HCT116 (cell line): Measurements from ENCODE around the gene CA12. TPM values are rescaled to one million over a fixed set of nuclear protein-coding genes. Genes with fewer than 3 reads are reported as not detected.

Source experiments
- ATAC-seq: fragments of 200-7000 bp; cut with Tn5 transposase; 2 replicates; pipeline ENCODE4 v1.9.1; 2020; ENCODE audit warnings: mild to moderate bottlenecking, moderate library complexity
- BruUV-seq: library from RNA; stranded (reverse); fragments of 400-500 nt; replicated peaks from 2 replicates; lab custom pipeline; 2021; lab: Mats Ljungman, UMichigan
- CTCF ChIA-PET: fragments of 300-600 bp; sonication (Branson Sonifier 250); formaldehyde crosslinking; loops from one replicate; lab custom pipeline; 2021; ENCODE audit warnings: antibody characterized with exemption; lab: Charles Lee
- POLR2A ChIA-PET: fragments of 300-600, 350-600 bp; sonication (Branson Sonifier 250); formaldehyde crosslinking; loops from one replicate; lab custom pipeline; 2021; ENCODE audit warnings: antibody characterized with exemption; lab: Charles Lee
- RAD21 ChIA-PET, 2 experiments: fragments of 300-600 bp; sonication (Branson Sonifier 250); formaldehyde crosslinking; loops; one replicate each; lab custom pipeline; 2023; ENCODE audit warnings: low total read pairs in 2 of 2; ENCODE audit not compliant: uncharacterized antibody in 2 of 2, unreplicated experiment in 2 of 2, low non-redundant PET in 1 of 2; lab: Charles Lee
- DNase-seq: peaks from one replicate; pipeline ENCODE4 v3.0.0-alpha.2; 2010; ENCODE audit warnings: low read depth, low spot score
- H2AFZ ChIP-seq: fragments of 200-600 bp; shearing (Covaris generic), sonication (generic); 2 replicates; pipeline ENCODE4 v1.6.1; 2017; ENCODE audit warnings: low read depth, mixed run types, mixed read lengths, antibody characterized with exemption, low read length; ENCODE audit not compliant: poor library complexity, severe bottlenecking
- H3K27ac ChIP-seq: 2 replicates; pipeline ENCODE4 v1.5.1; 2012; ENCODE audit warnings: low read depth, low read length
- H3K27me3 ChIP-seq: fragments of 200-600 bp; sonication (generic); 2 replicates; pipeline ENCODE4 v1.6.1; 2016; ENCODE audit warnings: mixed run types, low read length, mixed read lengths; ENCODE audit not compliant: insufficient read depth
- H3K36me3 ChIP-seq, 2 experiments: fragments of 200-500 bp in 1 of 2; fragments of 200-600 bp in 1 of 2; sonication (Bioruptor generic) in 1 of 2; sonication (generic) in 1 of 2; 2 replicates each; pipeline versions ENCODE4 v1.5.1 to v1.6.1; 2014 to 2016; ENCODE audit warnings: low read length in 2 of 2, inconsistent platforms in 1 of 2, mixed read lengths in 1 of 2, mixed run types in 1 of 2; ENCODE audit not compliant: insufficient read depth in 2 of 2, control insufficient read depth in 1 of 2
- H3K4me1 ChIP-seq, 2 experiments: fragments of 200-600 bp in 1 of 2; sonication (generic) in 1 of 2; 2 replicates each; pipeline versions ENCODE4 v1.5.1 to v1.6.1; 2012 to 2017; ENCODE audit warnings: low read length in 2 of 2, inconsistent platforms in 1 of 2, mild to moderate bottlenecking in 1 of 2, mixed read lengths in 1 of 2, mixed run types in 1 of 2, moderate library complexity in 1 of 2; ENCODE audit not compliant: insufficient read depth in 2 of 2, control insufficient read depth in 1 of 2
- H3K4me2 ChIP-seq: fragments of 200-600 bp; sonication (generic); 2 replicates; pipeline ENCODE4 v1.6.1; 2017; ENCODE audit warnings: mixed run types, low read length, mixed read lengths
- H3K4me3 ChIP-seq, 2 experiments: fragments of 200-600 bp in 1 of 2; sonication (generic) in 1 of 2; replicated peaks in 1 of 2; 2 replicates each; pipeline ENCODE4 v1.5.1; 2011 to 2016; ENCODE audit warnings: low read length in 2 of 2, control low read depth in 1 of 2, low read depth in 1 of 2, mild to moderate bottlenecking in 1 of 2, mixed read lengths in 1 of 2, mixed run types in 1 of 2
- H3K79me2 ChIP-seq: fragments of 200-600 bp; sonication (generic); 2 replicates; pipeline ENCODE4 v1.6.1; 2017; ENCODE audit warnings: mild to moderate bottlenecking, mixed run types, low read length, moderate library complexity, mixed read lengths; ENCODE audit not compliant: insufficient read depth
- H3K9ac ChIP-seq: fragments of 200-600 bp; sonication (generic); 2 replicates; pipeline ENCODE4 v1.6.1; 2016; ENCODE audit warnings: low read length, mixed read lengths
- H3K9me2 ChIP-seq: fragments of 200-600 bp; sonication (generic), shearing (Covaris generic); 2 replicates; pipeline ENCODE4 v1.6.1; 2017; ENCODE audit warnings: mixed run types, mild to moderate bottlenecking, moderate library complexity; ENCODE audit not compliant: insufficient read depth
- H3K9me3 ChIP-seq, 2 experiments: fragments of 200-500 bp in 1 of 2; fragments of 200-600 bp in 1 of 2; sonication (Bioruptor generic) in 1 of 2; sonication (generic) in 1 of 2; 2 replicates each; pipeline ENCODE4 v1.6.1; 2014 to 2017; ENCODE audit warnings: low read length in 2 of 2, mixed read lengths in 2 of 2, inconsistent platforms in 1 of 2, low read depth in 1 of 2, mild to moderate bottlenecking in 1 of 2, mixed run types in 1 of 2, moderate library complexity in 1 of 2; ENCODE audit not compliant: control insufficient read depth in 1 of 2, insufficient read depth in 1 of 2
- H4K20me1 ChIP-seq: fragments of 200-600 bp; sonication (generic), shearing (Covaris generic); 2 replicates; pipeline ENCODE4 v1.6.1; 2017; ENCODE audit warnings: mixed run types, mild to moderate bottlenecking, moderate library complexity; ENCODE audit not compliant: insufficient read depth
- CEBPB ChIP-seq: IDR thresholded peaks from 2 replicates; pipeline ENCODE4 v1.6.1; 2012; ENCODE audit warnings: low read depth
- EGR1 ChIP-seq: IDR thresholded peaks from 2 replicates; pipeline ENCODE4 v1.6.1; 2012; ENCODE audit warnings: low read depth
- ELF1 ChIP-seq: IDR thresholded peaks from 2 replicates; pipeline ENCODE4 v1.6.1; 2012; ENCODE audit warnings: low read depth, borderline replicate concordance
- JUND ChIP-seq: IDR thresholded peaks from 2 replicates; pipeline ENCODE4 v1.6.1; 2012
- POLR2AphosphoS5 ChIP-seq: IDR thresholded peaks from 2 replicates; pipeline ENCODE4 v1.6.1; 2011; ENCODE audit warnings: mild to moderate bottlenecking, low read depth, low read length, moderate library complexity
- RAD21 ChIP-seq: IDR thresholded peaks from 2 replicates; pipeline ENCODE4 v1.6.1; 2012; ENCODE audit warnings: low read depth, mild to moderate bottlenecking
- TCF7L2 ChIP-seq: IDR thresholded peaks from 2 replicates; pipeline ENCODE4 v1.7.0; 2011; ENCODE audit warnings: borderline replicate concordance, inconsistent platforms; ENCODE audit not compliant: insufficient read depth, insufficient read length; ENCODE audit errors: extremely low read depth
- ZFX ChIP-seq: fragments of 450-650 bp; IDR thresholded peaks from 2 replicates; pipeline ENCODE4 v1.6.1; 2017
- intact Hi-C: fragments of 100-400 bp; cut with micrococcal nuclease; formaldehyde crosslinking; loops from 2 replicates; pipeline ENCODE4 v1.10.0; 2022
- total RNA-seq: library from RNA; stranded (reverse); gene quantifications from one replicate; pipeline ENCODE4 v1.2.1, GENCODE V29; 2021; ENCODE audit not compliant: unreplicated experiment
- TF ChIP-seq, protein P1 (sequence below): IDR thresholded peaks from 2 replicates; pipeline ENCODE4 v1.6.1; 2012
- TF ChIP-seq, protein P2 (sequence below), 3 experiments: fragments of 200-600 bp in 1 of 3; sonication (generic) in 1 of 3; IDR thresholded peaks in 2 of 3; conservative IDR thresholded peaks in 1 of 3; 2 replicates each; pipeline ENCODE4 v1.5.1; 2012 to 2017; ENCODE audit warnings: low read depth in 2 of 3, low read length in 2 of 3, antibody characterized with exemption in 1 of 3, borderline replicate concordance in 1 of 3, control low read depth in 1 of 3, mild to moderate bottlenecking in 1 of 3, mixed read lengths in 1 of 3, mixed run types in 1 of 3, moderate library complexity in 1 of 3; ENCODE audit not compliant: insufficient read depth in 1 of 3

The CA12 gene
- total RNA-seq, 1 experiment from 2014 or later, result 1.8 TPM

DNA sequence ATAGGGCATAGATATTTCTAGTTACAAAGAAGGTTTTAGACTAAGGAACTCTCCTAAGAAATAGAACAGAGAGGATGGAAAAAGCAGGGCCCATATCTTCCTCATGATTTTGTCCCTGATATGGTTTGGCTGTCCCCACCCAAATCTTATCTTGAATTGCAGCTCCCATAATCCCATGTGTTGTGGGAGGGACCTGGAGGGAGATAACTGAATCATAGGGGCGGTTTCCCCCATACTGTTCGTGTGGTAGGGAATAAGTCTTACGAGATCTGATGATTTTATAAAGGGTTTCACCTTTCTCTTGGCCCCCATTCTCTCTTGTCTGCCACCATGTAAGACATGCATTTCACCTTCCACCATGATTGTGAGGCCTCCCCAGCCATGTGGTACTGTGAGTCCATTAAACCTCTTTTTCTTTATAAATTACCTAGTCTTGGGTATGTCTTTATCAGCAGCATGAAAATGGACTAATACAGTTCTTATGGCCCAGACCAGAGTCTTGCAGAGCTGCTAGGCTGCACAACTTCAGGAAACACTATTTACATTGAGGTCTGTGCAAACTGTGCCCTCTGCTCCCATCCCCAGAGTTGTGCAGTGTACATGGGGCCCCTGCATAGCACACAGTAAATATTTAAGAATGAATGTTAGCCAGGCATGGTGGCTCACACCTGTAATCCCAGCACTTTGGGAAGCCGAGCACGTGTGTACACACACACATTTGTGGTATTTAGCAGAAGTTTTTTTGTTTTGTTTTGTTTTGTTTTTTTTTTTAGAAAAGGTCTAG, 20.3 kb upstream of the CA12 start:
- Histone ChIP-seq H3K4me2 (no peak overlapping the region), H4K20me1 (no peaks in the 10 kb centered on the region), H3K27me3 (no peaks in the 10 kb centered on the region), H3K36me3 (no peaks in the 10 kb centered on the region), H3K9me3 (no peaks in the 10 kb centered on the region), H3K4me1 (peaks cover 0 to 3% of the 10 kb centered on the region in 2 experiments; a peak in 1 of 4 replicates), H3K79me2 (no peaks in the 10 kb centered on the region), H3K4me3 (no peak overlapping the region), H3K9ac (no peak overlapping the region), H2AFZ (no peak overlapping the region), H3K9me2 (0 out of 2 replicates have a peak, but pooled peaks cover 4% of the 10 kb centered on the region), H3K27ac (no peak overlapping the region)
- no TSS peak for BruUV-seq
- ATAC-seq, result no peak
- TF ChIP-seq ZFX (no peak), EGR1 (no peak), ELF1 (no peak), TCF7L2 (no peak), CEBPB (no peak), RAD21 (no peak), JUND (no peak), POLR2AphosphoS5 (no peak)
- TF ChIP-seq, protein P1, sequence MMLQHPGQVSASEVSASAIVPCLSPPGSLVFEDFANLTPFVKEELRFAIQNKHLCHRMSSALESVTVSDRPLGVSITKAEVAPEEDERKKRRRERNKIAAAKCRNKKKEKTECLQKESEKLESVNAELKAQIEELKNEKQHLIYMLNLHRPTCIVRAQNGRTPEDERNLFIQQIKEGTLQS, result no peak
- TF ChIP-seq, protein P2, sequence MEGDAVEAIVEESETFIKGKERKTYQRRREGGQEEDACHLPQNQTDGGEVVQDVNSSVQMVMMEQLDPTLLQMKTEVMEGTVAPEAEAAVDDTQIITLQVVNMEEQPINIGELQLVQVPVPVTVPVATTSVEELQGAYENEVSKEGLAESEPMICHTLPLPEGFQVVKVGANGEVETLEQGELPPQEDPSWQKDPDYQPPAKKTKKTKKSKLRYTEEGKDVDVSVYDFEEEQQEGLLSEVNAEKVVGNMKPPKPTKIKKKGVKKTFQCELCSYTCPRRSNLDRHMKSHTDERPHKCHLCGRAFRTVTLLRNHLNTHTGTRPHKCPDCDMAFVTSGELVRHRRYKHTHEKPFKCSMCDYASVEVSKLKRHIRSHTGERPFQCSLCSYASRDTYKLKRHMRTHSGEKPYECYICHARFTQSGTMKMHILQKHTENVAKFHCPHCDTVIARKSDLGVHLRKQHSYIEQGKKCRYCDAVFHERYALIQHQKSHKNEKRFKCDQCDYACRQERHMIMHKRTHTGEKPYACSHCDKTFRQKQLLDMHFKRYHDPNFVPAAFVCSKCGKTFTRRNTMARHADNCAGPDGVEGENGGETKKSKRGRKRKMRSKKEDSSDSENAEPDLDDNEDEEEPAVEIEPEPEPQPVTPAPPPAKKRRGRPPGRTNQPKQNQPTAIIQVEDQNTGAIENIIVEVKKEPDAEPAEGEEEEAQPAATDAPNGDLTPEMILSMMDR (IDR thresholded peaks at IDR 0.05 in 2 of 3, conservative IDR thresholded peaks at IDR 0.05 in 1 of 3; ENCODE audit: borderline replicate concordance in 1 of 3, insufficient read depth in 1 of 3, low read depth in 2 of 3, low read length in 2 of 3), result no peak
- ChIA-PET CTCF (interaction anchor here (0.7 to 1.5 kb wide), 13 partner anchors 22 to 660 kb away, joined by 3 to 26 read pairs (median 4); no protein-coding TSS in a partner anchor), RAD21 (interaction anchor here (0.5 to 0.6 kb wide), 2 partner anchors 205 to 245 kb away, joined by 3 read pairs; partner anchors contain the start of gene RPS27L (in 1 of the 2)), POLR2A (no interaction called here)
- intact Hi-C loops, result loop anchor here (2.0 to 5.0 kb wide), 3 partner anchors 279 to 555 kb away; no protein-coding TSS in a partner anchor
- DNase-seq, result no peak
